K562 (cell line): ENCODE data around the gene CLCN4. TPM values are rescaled to one million over a fixed set of nuclear protein-coding genes. Genes with fewer than 3 reads are reported as not detected.
A peak's percentile ranks its signal among the peaks of the same experiment; 100 is the strongest.

Experiments
- ATAC-seq: fragments of 200-7000 bp; cut with Tn5 transposase; 3 replicates; pipeline ENCODE4 v1.9.1; 2020; ENCODE audit warnings: moderate library complexity
- BruUV-seq: library from RNA; stranded (reverse); fragments of 400-500 nt; replicated peaks from 2 replicates; lab custom pipeline; 2021; lab: Mats Ljungman, UMichigan
- CTCF ChIA-PET: fragments of 300-600 bp; formaldehyde crosslinking; extraction: SDS; loops from one replicate; lab custom pipeline; 2021; ENCODE audit warnings: low intra/inter-chr PET ratio; lab: Yijun Ruan, JAX
- POLR2A ChIA-PET: fragments of 300-600, 350-650 bp; sonication (Branson Sonifier 250); formaldehyde crosslinking; extraction: SDS; loops from one replicate; lab custom pipeline; 2021; ENCODE audit warnings: antibody characterized with exemption, inconsistent platforms; lab: Yijun Ruan, JAX
- DNase-seq, 4 experiments: peaks; one replicate each; pipeline versions ENCODE4 v3.0.0 to v3.0.0-alpha.2; 2011 to 2018; ENCODE audit warnings: low spot score in 3 of 4, mixed read lengths in 3 of 4; ENCODE audit errors: extremely low read depth in 1 of 4
- FAIRE-seq: peaks from 2 replicates; lab custom pipeline; 2011; peaks lifted over from hg19 to GRCh38; lab: Jason Lieb, UNC
- H2AFZ ChIP-seq: 2 replicates; pipeline ENCODE4 v1.6.0; 2011; ENCODE audit warnings: low read depth, low read length, control low read depth, inconsistent platforms
- H3K27ac ChIP-seq: fragments of 200-600 bp; 3 replicates; pipeline ENCODE4 v1.8.0; 2011; ENCODE audit warnings: low read depth, mild to moderate bottlenecking, control low read depth, inconsistent platforms, low read length, moderate library complexity, mixed read lengths; ENCODE audit errors: extremely low read depth
- H3K27me3 ChIP-seq, 2 experiments: fragments of 300-600 bp in 1 of 2; 2 replicates in 1 of 2; 3 replicates in 1 of 2; pipeline versions ENCODE4 v1.6.0 to v1.8.0; 2011; ENCODE audit warnings: inconsistent platforms in 2 of 2, low read length in 2 of 2, mild to moderate bottlenecking in 1 of 2, mixed read lengths in 1 of 2, moderate library complexity in 1 of 2; ENCODE audit not compliant: control insufficient read depth in 2 of 2, insufficient read depth in 2 of 2
- H3K36me3 ChIP-seq: fragments of 300-600 bp; 3 replicates; pipeline ENCODE4 v1.8.0; 2011; ENCODE audit warnings: mild to moderate bottlenecking, low read length, inconsistent platforms; ENCODE audit not compliant: control insufficient read depth, insufficient read depth
- H3K4me1 ChIP-seq, 2 experiments: fragments of 200-600 bp in 1 of 2; replicated peaks in 1 of 2; 2 replicates in 1 of 2; 3 replicates in 1 of 2; pipeline versions ENCODE4 v1.5.1 to v1.8.0; 2011; ENCODE audit warnings: inconsistent platforms in 2 of 2, low read length in 2 of 2, mild to moderate bottlenecking in 1 of 2, mixed read lengths in 1 of 2, moderate library complexity in 1 of 2; ENCODE audit not compliant: control insufficient read depth in 2 of 2, insufficient read depth in 2 of 2
- H3K4me2 ChIP-seq: 2 replicates; pipeline ENCODE4 v1.6.1; 2011; ENCODE audit warnings: low read length, control low read depth, inconsistent platforms, mixed read lengths; ENCODE audit not compliant: insufficient read depth
- H3K4me3 ChIP-seq: fragments of 200-600 bp; sonication (generic), shearing (Covaris generic); 2 replicates; pipeline ENCODE4 v1.5.1; 2016; ENCODE audit warnings: control low read depth, inconsistent platforms
- H3K79me2 ChIP-seq: fragments of 200-600 bp; 3 replicates; pipeline ENCODE4 v1.8.0; 2011; ENCODE audit warnings: low read length, inconsistent platforms; ENCODE audit not compliant: control insufficient read depth, insufficient read depth
- H3K9ac ChIP-seq, 2 experiments: 2 replicates each; pipeline versions ENCODE4 v1.6.0 to v1.6.1; 2011; ENCODE audit warnings: low read depth in 2 of 2, low read length in 2 of 2, control low read depth in 1 of 2, inconsistent platforms in 1 of 2, mild to moderate bottlenecking in 1 of 2, mixed read lengths in 1 of 2; ENCODE audit not compliant: insufficient read depth in 1 of 2
- H3K9me1 ChIP-seq: one replicate; pipeline ENCODE4 v1.6.0; 2011; ENCODE audit warnings: inconsistent platforms, mild to moderate bottlenecking, low read length, moderate library complexity; ENCODE audit not compliant: control insufficient read depth, insufficient read depth
- H3K9me3 ChIP-seq: replicated peaks from 2 replicates; pipeline ENCODE4 v1.5.1; 2011; ENCODE audit warnings: low read depth, low read length, inconsistent platforms; ENCODE audit not compliant: control insufficient read depth, insufficient read depth
- H4K20me1 ChIP-seq: replicated peaks from 2 replicates; pipeline ENCODE4 v1.6.1; 2011; ENCODE audit warnings: low read length, inconsistent platforms, mixed read lengths; ENCODE audit not compliant: control insufficient read depth, insufficient read depth
- BCL6 ChIP-seq: fragments of 250-450 bp; sonication (Bioruptor Pico); IDR thresholded peaks from 2 replicates; pipeline ENCODE4 v1.4.0; 2020
- CHD1 ChIP-seq: fragments of 200-600 bp; sonication (generic); IDR thresholded peaks from one replicate; pipeline ENCODE4 v1.6.1; 2012; ENCODE audit warnings: mild to moderate bottlenecking, moderate library complexity, low read length, inconsistent platforms
- FOXJ2 ChIP-seq: fragments of 200-800 bp; sonication (Bioruptor generic); IDR thresholded peaks from 2 replicates; pipeline ENCODE4 v1.6.1; 2016; ENCODE audit warnings: missing genetic modification characterization, missing compliant biosample characterization
- HDAC6 ChIP-seq: IDR thresholded peaks from 2 replicates; pipeline ENCODE4 v1.6.1; 2012; ENCODE audit warnings: low read depth, mild to moderate bottlenecking, control low read depth, inconsistent platforms, low read length, moderate library complexity
- MTA3 ChIP-seq: fragments of 450-650 bp; formaldehyde crosslinking; IDR thresholded peaks from 2 replicates; pipeline ENCODE4 v1.6.1; 2017; ENCODE audit warnings: mild to moderate bottlenecking, borderline replicate concordance
- NFIX ChIP-seq: fragments of 250-450 bp; sonication (Bioruptor Pico); IDR thresholded peaks from 2 replicates; pipeline ENCODE4 v1.4.0; 2020; ENCODE audit warnings: low read depth, mild to moderate bottlenecking, moderate library complexity
- RBM25 ChIP-seq: fragments of 200-400 bp; formaldehyde crosslinking; IDR thresholded peaks from 2 replicates; pipeline ENCODE4 v1.6.1; 2018; ENCODE audit warnings: low read length, low read depth, moderate library complexity; ENCODE audit not compliant: severe bottlenecking
- RFX1 ChIP-seq: fragments of 450-650 bp; IDR thresholded peaks from 2 replicates; pipeline ENCODE4 v1.6.1; 2016; ENCODE audit warnings: mild to moderate bottlenecking, moderate library complexity
- RUNX1 ChIP-seq: sonication (generic); IDR thresholded peaks from 2 replicates; pipeline ENCODE4 v1.6.1; 2016; ENCODE audit warnings: antibody characterized with exemption, low read depth
- SRF ChIP-seq, 2 experiments: fragments of 250-450, 450-650 bp in 1 of 2; sonication (Bioruptor Pico) in 1 of 2; sonication (generic) in 1 of 2; formaldehyde crosslinking; IDR thresholded peaks; 2 replicates each; pipeline versions ENCODE4 v1.5.0 to v1.5.1; 2020 to 2022; ENCODE audit warnings: mild to moderate bottlenecking in 1 of 2, missing genetic modification reagents in 1 of 2
- STAT5A ChIP-seq: IDR thresholded peaks from 2 replicates; pipeline ENCODE4 v1.6.1; 2012; ENCODE audit warnings: low read length, inconsistent platforms, borderline replicate concordance
- TBP ChIP-seq: optimal IDR thresholded peaks from 2 replicates; pipeline ENCODE3; 2011; ENCODE audit warnings: low read depth, low read length, improper control_type of control experiment
- WGBS: fragments of 100-300 bp; shearing (Covaris generic); methylation state at CpG from one replicate; pipeline ENCODE4 v1.1.6; 2016; ENCODE audit warnings: low coverage, mixed read lengths; ENCODE audit not compliant: insufficient coverage; ENCODE audit errors: missing lambda C conversion rate; 5-methylcytosine and 5-hydroxymethylcytosine counted together
- in situ Hi-C: fragments of 300-500 bp; cut with MboI; formaldehyde crosslinking; loops from 4 replicates; pipeline ENCODE4 v1.15.0; 2018; ENCODE audit warnings: inconsistent platforms, mixed read lengths
- intact Hi-C: fragments of 100-400 bp; cut with micrococcal nuclease; formaldehyde crosslinking; loops from 2 replicates; pipeline ENCODE4 v1.14.2; 2022
- polyA plus RNA-seq, 8 experiments: library from polyadenylated mRNA; depleted of rRNA in 4 of 8; stranded (reverse) in 5 of 8; unstranded in 3 of 8; fragments of >200 nt; fragmentation: Nextera tagmentation in 2 of 8; fragmentation: Illumina TruSeq in 1 of 8; extraction: Ambion mirVana in 2 of 8; extraction: Trizol in 1 of 8; gene quantifications; 2 replicates each; pipeline versions ENCODE4 v1.2.1 to v1.2.3, GENCODE V29; 2011 to 2014; ENCODE audit warnings: inconsistent platforms in 1 of 8, missing spikeins in 1 of 8
- total RNA-seq, 7 experiments: library from RNA; depleted of rRNA in 6 of 7; stranded (reverse); fragments of >200 nt in 6 of 7; fragmentation: Illumina TruSeq in 2 of 7; extraction: Trizol in 2 of 7; gene quantifications; 2 replicates each; pipeline versions ENCODE4 v1.2.1 to v1.2.3, GENCODE V29; 2011 to 2021; ENCODE audit warnings: low replicate concordance in 1 of 7
- TF ChIP-seq, protein P1 (sequence below): fragments of 250-450 bp; sonication (Bioruptor Pico); IDR thresholded peaks from 2 replicates; pipeline ENCODE4 v1.5.0; 2021; ENCODE audit warnings: mild to moderate bottlenecking, borderline replicate concordance

CLCN4 gene
- total and polyA plus RNA-seq, 9 of the 15 experiments (the other 6 are each of a cell fraction or from before 2014, with no cell fraction given) = 0.03 to 0.24 (median 0.10) TPM; not detected in 1

DNA sequence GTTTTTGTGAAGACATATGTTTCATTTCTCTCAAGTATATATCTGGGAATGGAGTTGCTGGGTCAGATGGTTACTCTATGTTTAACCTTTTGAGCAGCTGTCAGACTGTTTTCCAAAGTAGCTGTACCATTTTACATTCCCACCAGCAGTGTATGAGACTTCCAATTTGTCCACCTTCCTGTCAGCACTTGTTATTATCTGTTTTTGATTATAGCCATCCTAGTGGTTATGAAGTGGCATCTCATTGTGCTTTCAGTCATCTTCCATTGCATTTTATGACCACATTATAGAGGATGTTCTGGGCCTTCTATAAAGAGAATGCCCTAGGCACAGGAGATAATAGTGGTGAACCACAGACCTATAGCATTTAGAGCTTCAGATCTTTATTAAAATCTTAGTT is 39.2 kb downstream of the CLCN4 start:
- Histone ChIP-seq H3K9me3 (no peaks in the 10 kb centered on the region), H3K27ac (no peak overlapping the region), H3K4me3 (no peak overlapping the region), H3K9me1 (no peaks in the 10 kb centered on the region), H3K79me2 (no peaks in the 10 kb centered on the region), H3K27me3 (peaks cover 2 to 18% of the 10 kb centered on the region in 2 experiments; a peak in 3 of 5 replicates), H2AFZ (no peak overlapping the region), H4K20me1 (no peaks in the 10 kb centered on the region), H3K9ac (no peak overlapping the region), H3K36me3 (no peaks in the 10 kb centered on the region), H3K4me2 (no peak overlapping the region), H3K4me1 (no peaks in the 10 kb centered on the region)
- FAIRE-seq (no peak), DNase-seq (no peak), ATAC-seq (no peak)
- TF ChIP-seq RBM25 = peak; percentile 24
- TF ChIP-seq RUNX1 = no peak
- ChIA-PET POLR2A (no interaction called here), CTCF (no interaction called here)
- in situ Hi-C loops (loop anchor here (25.0 kb wide), 2 partner anchors 1341 to 1566 kb away; partner anchors contain the start of gene MSL3), intact Hi-C loops (loop anchor here (10.0 kb wide), 1 partner anchor 909 kb away; no protein-coding TSS in a partner anchor)
- BruUV-seq = no TSS peak

DNA sequence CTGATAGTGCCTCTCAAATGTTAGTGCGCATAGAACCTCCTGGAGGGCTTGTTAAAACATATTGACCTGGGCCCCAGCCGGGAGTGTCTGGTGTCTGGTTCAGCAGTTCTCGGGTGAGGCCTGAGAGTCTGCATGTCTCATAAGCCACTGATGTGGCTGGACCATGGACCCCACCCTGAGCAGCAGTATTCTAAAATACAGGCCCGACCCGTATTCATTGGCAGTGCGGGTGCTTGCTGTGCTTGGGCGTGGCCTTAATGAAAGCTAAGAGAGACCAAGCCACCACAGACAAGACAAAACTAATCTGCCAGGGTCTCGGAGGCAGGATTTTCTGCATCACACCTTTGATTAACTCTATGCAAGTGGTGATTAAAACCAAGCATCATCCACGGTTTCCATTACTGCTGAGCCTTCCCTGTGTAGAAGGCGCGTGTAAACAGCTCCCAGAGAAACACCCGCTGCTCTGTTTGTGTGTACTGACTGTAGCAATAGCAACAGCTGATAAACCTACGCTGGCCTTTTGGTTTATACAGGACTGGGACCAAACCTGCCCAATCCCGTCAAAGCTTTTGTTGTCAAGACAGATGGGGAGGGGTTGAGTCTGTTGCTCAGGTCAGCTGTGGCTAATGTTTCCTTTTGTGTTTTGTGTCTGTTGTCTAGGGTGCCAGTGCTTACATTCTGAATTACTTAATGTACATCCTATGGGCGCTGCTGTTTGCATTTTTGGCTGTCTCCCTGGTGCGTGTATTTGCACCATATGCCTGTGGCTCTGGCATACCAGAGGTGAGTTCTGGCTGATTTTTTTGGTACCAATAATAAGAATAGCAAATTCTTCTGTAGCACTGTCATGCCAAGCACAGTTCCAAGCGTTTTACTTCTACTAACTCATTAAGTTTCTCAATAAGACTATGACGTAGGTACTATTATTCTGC is 40.8 kb downstream of the CLCN4 start:
- Histone ChIP-seq H3K9ac (no peak overlapping the region), H3K9me1 (no peaks in the 10 kb centered on the region), H3K9me3 (no peaks in the 10 kb centered on the region), H3K4me3 (no peak overlapping the region), H3K27ac (no peak overlapping the region), H3K4me2 (no peak overlapping the region), H2AFZ (no peak overlapping the region), H3K36me3 (no peaks in the 10 kb centered on the region), H4K20me1 (no peaks in the 10 kb centered on the region), H3K27me3 (peaks cover 2 to 18% of the 10 kb centered on the region in 2 experiments; a peak in 3 of 5 replicates), H3K4me1 (no peaks in the 10 kb centered on the region), H3K79me2 (no peaks in the 10 kb centered on the region)
- ATAC-seq (no peak), FAIRE-seq (no peak), DNase-seq (no peak)
- CTCF ChIA-PET = no interaction called here
- POLR2A ChIA-PET = interaction anchor here (0.6 kb wide), 1 partner anchor 10 kb away, joined by 3 read pairs; no protein-coding TSS in a partner anchor
- intact Hi-C loops = loop anchor here (10.0 kb wide), 1 partner anchor 907 kb away; no protein-coding TSS in a partner anchor
- BruUV-seq = no TSS peak
- in situ Hi-C loops = loop anchor here (25.0 kb wide), 2 partner anchors 1340 to 1565 kb away; partner anchors contain the start of gene MSL3
- WGBS = 8% methylated on average over 18 of the region's 18 CpGs
- TF ChIP-seq, protein P1, sequence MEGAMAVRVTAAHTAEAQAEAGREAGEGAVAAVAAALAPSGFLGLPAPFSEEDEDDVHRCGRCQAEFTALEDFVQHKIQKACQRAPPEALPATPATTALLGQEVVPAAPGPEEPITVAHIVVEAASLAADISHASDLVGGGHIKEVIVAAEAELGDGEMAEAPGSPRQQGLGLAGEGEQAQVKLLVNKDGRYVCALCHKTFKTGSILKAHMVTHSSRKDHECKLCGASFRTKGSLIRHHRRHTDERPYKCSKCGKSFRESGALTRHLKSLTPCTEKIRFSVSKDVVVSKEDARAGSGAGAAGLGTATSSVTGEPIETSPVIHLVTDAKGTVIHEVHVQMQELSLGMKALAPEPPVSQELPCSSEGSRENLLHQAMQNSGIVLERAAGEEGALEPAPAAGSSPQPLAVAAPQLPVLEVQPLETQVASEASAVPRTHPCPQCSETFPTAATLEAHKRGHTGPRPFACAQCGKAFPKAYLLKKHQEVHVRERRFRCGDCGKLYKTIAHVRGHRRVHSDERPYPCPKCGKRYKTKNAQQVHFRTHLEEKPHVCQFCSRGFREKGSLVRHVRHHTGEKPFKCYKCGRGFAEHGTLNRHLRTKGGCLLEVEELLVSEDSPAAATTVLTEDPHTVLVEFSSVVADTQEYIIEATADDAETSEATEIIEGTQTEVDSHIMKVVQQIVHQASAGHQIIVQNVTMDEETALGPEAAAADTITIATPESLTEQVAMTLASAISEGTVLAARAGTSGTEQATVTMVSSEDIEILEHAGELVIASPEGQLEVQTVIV = no peak
- TF ChIP-seq SRF (CRISPR knock-in tag; IDR thresholded peaks at IDR 0.05) (no peak), RFX1 (peak; percentile 37), BCL6 (CRISPR knock-in tag) (no peak), NFIX (CRISPR knock-in tag) (no peak), TBP (no peak), STAT5A (no peak), HDAC6 (no peak), CHD1 (no peak), MTA3 (no peak), FOXJ2 (tag) (peak; percentile 98)
